ENCODE data around the gene RPS6KA2. TPM values are rescaled to one million over a fixed set of nuclear protein-coding genes. Genes with fewer than 3 reads are reported as not detected.
A peak's percentile ranks its signal among the peaks of the same experiment; 100 is the strongest.

The RPS6KA2 gene
- total and polyA plus RNA-seq, 4 experiments from 2014 or later, result 1.1 to 10.6 (median 6.6) TPM

GRCh38 chr6:166580076-166581050 lies 46.7 kb downstream of the RPS6KA2 start:
- ChIA-PET POLR2A (ENCODE audit: partially characterized antibody) (no interaction called here), CTCF (ENCODE audit: partially characterized antibody) (no interaction called here)
- Mint-ChIP-seq H3K4me3 (no peak overlapping the region), H3K27ac (no peak overlapping the region), H3K27me3 (no peaks in the 10 kb centered on the region), H3K36me3 (peaks cover 3 to 5% of the 10 kb centered on the region in 2 donors), H3K4me1 (no peaks in the 10 kb centered on the region), H3K9me3 (peaks cover 2 to 23% (median 11%) of the 10 kb centered on the region in 8 donors)
- intact Hi-C loops (cut with micrococcal nuclease), result no loop called here
- Histone ChIP-seq H3K4me3 (ENCODE audit: low read length in 2 of 2) (no peak overlapping the region), H3K9me3 (ENCODE audit: control insufficient read depth in 1 of 2, low read length in 2 of 2) (no peaks in the 10 kb centered on the region), H3K27ac (ENCODE audit: low read depth, low read length) (no peak overlapping the region), H3K4me1 (ENCODE audit: insufficient read depth, low read length) (no peaks in the 10 kb centered on the region), H3K27me3 (ENCODE audit: insufficient read depth, low read length) (no peaks in the 10 kb centered on the region), H3K36me3 (ENCODE audit: insufficient read depth, low read length) (no peaks in the 10 kb centered on the region)
- no peak for DNase-seq

- no peak overlapping the region for H3K4me3 Mint-ChIP-seq
- intact Hi-C loops (cut with micrococcal nuclease), result no loop called here
Measured at GRCh38 chr6:166579237-166579850, 47.7 kb downstream of the RPS6KA2 start.

GRCh38 chr6:166578536-166579236 lies 48.4 kb downstream of the RPS6KA2 start:
- Mint-ChIP-seq H3K27me3 (no peaks in the 10 kb centered on the region), H3K36me3 (peaks cover 3 to 12% of the 10 kb centered on the region in 2 donors), H3K4me3 (no peak overlapping the region), H3K9me3 (peaks cover 2 to 23% (median 11%) of the 10 kb centered on the region in 8 donors), H3K4me1 (no peaks in the 10 kb centered on the region), H3K27ac (no peak overlapping the region)
- H3K4me1 ChIP-seq (ENCODE audit: insufficient read depth, low read length), result no peaks in the 10 kb centered on the region
- no peak overlapping the region for H3K4me3 ChIP-seq (ENCODE audit: low read length in 2 of 2)
- CTCF ChIA-PET (ENCODE audit: partially characterized antibody), result interaction anchor here (0.6 kb wide), 1 partner anchor 11 kb away, joined by 3 read pairs; no protein-coding TSS in a partner anchor
- intact Hi-C loops (cut with micrococcal nuclease), result no loop called here
- no peak overlapping the region for H3K27ac ChIP-seq (ENCODE audit: low read depth, low read length)
- no peaks in the 10 kb centered on the region for H3K27me3 ChIP-seq (ENCODE audit: insufficient read depth, low read length)
- H3K36me3 ChIP-seq (ENCODE audit: insufficient read depth, low read length), result no peaks in the 10 kb centered on the region
- no peak for DNase-seq
- POLR2A ChIA-PET (ENCODE audit: partially characterized antibody), result no interaction called here
- no peaks in the 10 kb centered on the region for H3K9me3 ChIP-seq (ENCODE audit: control insufficient read depth in 1 of 2, low read length in 2 of 2)

More at GRCh38 chr6:166579237-166579850, 47.7 kb downstream of the RPS6KA2 start:
- H3K27me3 Mint-ChIP-seq, result no peaks in the 10 kb centered on the region
- no peak overlapping the region for H3K27ac Mint-ChIP-seq
- H3K4me3 ChIP-seq (ENCODE audit: low read length in 2 of 2), result no peak overlapping the region
- POLR2A ChIA-PET (ENCODE audit: partially characterized antibody), result no interaction called here
- CTCF ChIA-PET (ENCODE audit: partially characterized antibody), result no interaction called here
- no peak overlapping the region for H3K27ac ChIP-seq (ENCODE audit: low read depth, low read length)
- H3K9me3 ChIP-seq (ENCODE audit: control insufficient read depth in 1 of 2, low read length in 2 of 2), result no peaks in the 10 kb centered on the region
- no peaks in the 10 kb centered on the region for H3K4me1 ChIP-seq (ENCODE audit: insufficient read depth, low read length)
- H3K9me3 Mint-ChIP-seq, result peaks cover 2 to 23% (median 11%) of the 10 kb centered on the region in 8 donors
- peaks cover 3 to 12% of the 10 kb centered on the region in 2 donors for H3K36me3 Mint-ChIP-seq
- H3K27me3 ChIP-seq (ENCODE audit: insufficient read depth, low read length), result no peaks in the 10 kb centered on the region
- H3K4me1 Mint-ChIP-seq, result no peaks in the 10 kb centered on the region
- H3K36me3 ChIP-seq (ENCODE audit: insufficient read depth, low read length), result no peaks in the 10 kb centered on the region
- DNase-seq, result no peak

- no peak for DNase-seq
- H3K27ac ChIP-seq (ENCODE audit: low read depth, low read length), result no peak overlapping the region
- no peaks in the 10 kb centered on the region for H3K36me3 ChIP-seq (ENCODE audit: insufficient read depth, low read length)
- no peaks in the 10 kb centered on the region for H3K27me3 ChIP-seq (ENCODE audit: insufficient read depth, low read length)
- ChIA-PET POLR2A (ENCODE audit: partially characterized antibody) (no interaction called here), CTCF (ENCODE audit: partially characterized antibody) (no interaction called here)
- Mint-ChIP-seq H3K27me3 (no peaks in the 10 kb centered on the region), H3K9me3 (peaks cover 2 to 23% (median 11%) of the 10 kb centered on the region in 8 donors), H3K4me1 (no peaks in the 10 kb centered on the region), H3K36me3 (peaks cover 3 to 12% of the 10 kb centered on the region in 2 donors), H3K4me3 (no peak overlapping the region), H3K27ac (no peak overlapping the region)
- no peaks in the 10 kb centered on the region for H3K9me3 ChIP-seq (ENCODE audit: control insufficient read depth in 1 of 2, low read length in 2 of 2)
- no peak overlapping the region for H3K4me3 ChIP-seq (ENCODE audit: low read length in 2 of 2)
- H3K4me1 ChIP-seq (ENCODE audit: insufficient read depth, low read length), result no peaks in the 10 kb centered on the region
- intact Hi-C loops (cut with micrococcal nuclease), result no loop called here
Measured at GRCh38 chr6:166575205-166575604, 51.8 kb downstream of the RPS6KA2 start.

GRCh38 chr6:166573511-166574216 lies 53.4 kb downstream of the RPS6KA2 start:
- DNase-seq, result no peak
- Histone ChIP-seq H3K4me1 (ENCODE audit: insufficient read depth, low read length) (no peaks in the 10 kb centered on the region), H3K27me3 (ENCODE audit: insufficient read depth, low read length) (no peaks in the 10 kb centered on the region), H3K4me3 (ENCODE audit: low read length in 2 of 2) (no peak overlapping the region), H3K36me3 (ENCODE audit: insufficient read depth, low read length) (no peaks in the 10 kb centered on the region), H3K27ac (ENCODE audit: low read depth, low read length) (no peak overlapping the region), H3K9me3 (ENCODE audit: control insufficient read depth in 1 of 2, low read length in 2 of 2) (no peaks in the 10 kb centered on the region)
- Mint-ChIP-seq H3K4me1 (no peaks in the 10 kb centered on the region), H3K27ac (no peak overlapping the region), H3K9me3 (peaks cover 2 to 23% (median 11%) of the 10 kb centered on the region in 8 donors), H3K36me3 (peaks cover 3 to 12% of the 10 kb centered on the region in 2 donors), H3K27me3 (no peaks in the 10 kb centered on the region), H3K4me3 (no peak overlapping the region)
- ChIA-PET CTCF (ENCODE audit: partially characterized antibody) (no interaction called here), POLR2A (ENCODE audit: partially characterized antibody) (no interaction called here)
- intact Hi-C loops (cut with micrococcal nuclease), result no loop called here

- Histone ChIP-seq H3K36me3 (ENCODE audit: insufficient read depth, low read length) (no peaks in the 10 kb centered on the region), H3K27ac (ENCODE audit: low read depth, low read length) (no peak overlapping the region), H3K9me3 (ENCODE audit: control insufficient read depth in 1 of 2, low read length in 2 of 2) (no peaks in the 10 kb centered on the region), H3K27me3 (ENCODE audit: insufficient read depth, low read length) (no peaks in the 10 kb centered on the region), H3K4me3 (ENCODE audit: low read length in 2 of 2) (no peak overlapping the region), H3K4me1 (ENCODE audit: insufficient read depth, low read length) (no peaks in the 10 kb centered on the region)
- H3K36me3 Mint-ChIP-seq, result peaks cover 3 to 12% of the 10 kb centered on the region in 2 donors
- no peaks in the 10 kb centered on the region for H3K4me1 Mint-ChIP-seq
- H3K4me3 Mint-ChIP-seq, result no peak overlapping the region
- H3K27ac Mint-ChIP-seq, result peak overlapping the region in 1 of 7 donors; percentile 6
- POLR2A ChIA-PET (ENCODE audit: partially characterized antibody), result no interaction called here
- H3K9me3 Mint-ChIP-seq, result peaks cover 2 to 18% (median 11%) of the 10 kb centered on the region in 8 donors
- no peaks in the 10 kb centered on the region for H3K27me3 Mint-ChIP-seq
- CTCF ChIA-PET (ENCODE audit: partially characterized antibody), result no interaction called here
- no peak for DNase-seq
- intact Hi-C loops (cut with micrococcal nuclease), result no loop called here
Measured at GRCh38 chr6:166572370-166573261, 54.4 kb downstream of the RPS6KA2 start.

Measured in CD4-positive, alpha-beta memory T cell (primary cell).